Esophagus squamous epithelium (tissue), 5 donors: ENCODE results near the gene B3GALT5. TPM values are rescaled to one million over a fixed set of nuclear protein-coding genes. Genes with fewer than 3 reads are reported as not detected.

Source experiments
- DNase-seq: peaks from one replicate; lab custom pipeline; 2025; lab: John Stamatoyannopoulos, UW
- H3K27ac ChIP-seq, 4 donors: fragments of 200-600 bp; sonication (generic); one replicate each; pipeline ENCODE4 v1.5.1; 2016 to 2019; ENCODE audit warnings: mild to moderate bottlenecking in 1 of 4
- H3K27me3 ChIP-seq, 4 donors: fragments of 200-600 bp; sonication (generic); 1 replicate in 3 of 4; 2 replicates in 1 of 4; pipeline versions ENCODE4 v1.5.1 to v1.6.0; 2017 to 2021; ENCODE audit warnings: antibody characterized with exemption in 1 of 4
- H3K36me3 ChIP-seq, 3 donors: fragments of 200-600 bp; sonication (generic); one replicate each; pipeline ENCODE4 v1.5.1; 2016 to 2019
- H3K4me1 ChIP-seq, 3 donors: fragments of 200-600 bp; sonication (generic); one replicate each; pipeline ENCODE4 v1.5.1; 2017 to 2019
- H3K4me3 ChIP-seq, 4 donors: fragments of 200-600 bp; sonication (generic); 1 replicate in 3 of 4; 2 replicates in 1 of 4; pipeline ENCODE4 v1.5.1; 2016 to 2019; ENCODE audit warnings: mild to moderate bottlenecking in 2 of 4, moderate library complexity in 1 of 4
- H3K9me3 ChIP-seq, 3 donors: fragments of 200-600 bp; sonication (generic); one replicate each; pipeline ENCODE4 v1.5.1; 2016 to 2019
- CTCF ChIP-seq, 6 experiments: fragments of 450-650 bp in 4 of 6; fragments of 200-600 bp in 2 of 6; sonication (generic) in 2 of 6; IDR thresholded peaks; one replicate each; pipeline ENCODE4 v1.5.1; 2016 to 2019; ENCODE audit warnings: antibody characterized with exemption in 6 of 6, mild to moderate bottlenecking in 4 of 6, moderate library complexity in 4 of 6
- POLR2A ChIP-seq, 4 donors: fragments of 450-650 bp; IDR thresholded peaks; one replicate each; pipeline ENCODE4 v1.6.1; 2017; ENCODE audit warnings: antibody characterized with exemption in 4 of 4, mild to moderate bottlenecking in 4 of 4, moderate library complexity in 3 of 4
- WGBS, 2 donors: methylation state at CpG; one replicate each; pipeline ENCODE4 v1.1.5; 2018; 5-methylcytosine and 5-hydroxymethylcytosine counted together
- intact Hi-C: fragments of 100-400 bp; cut with DNase I; formaldehyde crosslinking; loops from one replicate; pipeline ENCODE4 v1.15.0; 2022
- total RNA-seq, 4 donors: library from RNA; depleted of rRNA; stranded (reverse); fragments of >200 nt; gene quantifications; one replicate each; pipeline ENCODE4 v1.1.0, GENCODE V29; 2016
- donor health status: DM: yes; HTN: yes; CAD: no.

B3GALT5 gene
- total RNA-seq, 4 donors from 2014 or later = 0.19 to 2.6 (median 0.64) TPM

- no peaks in the 10 kb centered on the region for H3K4me1 ChIP-seq
- H3K9me3 ChIP-seq = no peaks in the 10 kb centered on the region
- no peak overlapping the region for H3K4me3 ChIP-seq
- DNase-seq = no peak
- 83 to 96% methylated on average over 9 of the region's 9 CpGs for WGBS, 2 donors
- H3K27me3 ChIP-seq = peaks cover 0 to 18% (median 0%) of the 10 kb centered on the region in 4 donors
- intact Hi-C loops = no loop called here
- TF ChIP-seq POLR2A (IDR thresholded peaks at IDR 0.05) (no peak), CTCF (IDR thresholded peaks at IDR 0.05) (no peak)
- H3K36me3 ChIP-seq = no peaks in the 10 kb centered on the region
- H3K27ac ChIP-seq = no peak overlapping the region
Measured at GRCh38 chr21:39668369-39668768, 55.6 kb downstream of the B3GALT5 start.

DNA sequence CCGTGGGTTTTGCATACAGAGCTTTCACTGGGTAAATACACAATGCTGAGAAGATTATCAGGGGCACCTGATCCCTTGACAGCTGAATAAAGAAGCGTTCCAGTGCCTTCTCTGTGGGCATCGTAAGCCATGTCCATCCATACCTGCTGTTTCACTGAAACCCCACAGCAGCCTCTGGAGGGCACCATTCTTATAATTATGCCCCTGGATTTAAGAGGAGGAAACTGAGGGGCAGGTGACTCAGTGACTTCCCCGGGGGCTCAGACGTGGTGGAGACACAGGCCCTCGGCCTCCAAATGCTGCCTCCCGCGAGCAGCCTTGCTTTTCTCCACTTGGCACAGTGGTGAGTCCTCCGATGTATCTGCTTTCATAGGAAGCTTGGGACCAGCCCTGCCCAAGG lies 56.7 kb downstream of the B3GALT5 start:
- H3K4me1 ChIP-seq = no peaks in the 10 kb centered on the region
- 69 to 73% methylated on average over 9 of the region's 9 CpGs for WGBS, 2 donors
- intact Hi-C loops = no loop called here
- no peak for TF ChIP-seq POLR2A (IDR thresholded peaks at IDR 0.05)
- TF ChIP-seq CTCF (IDR thresholded peaks at IDR 0.05) = no peak
- H3K27me3 ChIP-seq = peaks cover 0 to 22% (median 0%) of the 10 kb centered on the region in 4 donors
- no peak overlapping the region for H3K4me3 ChIP-seq
- no peaks in the 10 kb centered on the region for H3K9me3 ChIP-seq
- H3K27ac ChIP-seq = no peak overlapping the region
- DNase-seq = no peak
- H3K36me3 ChIP-seq = no peaks in the 10 kb centered on the region

- no peaks in the 10 kb centered on the region for H3K4me1 ChIP-seq
- intact Hi-C loops = no loop called here
- no peak for DNase-seq
- WGBS, 2 donors = 73 to 76% methylated on average over 5 to 8 of the region's 8 CpGs
- no peak for TF ChIP-seq CTCF (IDR thresholded peaks at IDR 0.05)
- no peaks in the 10 kb centered on the region for H3K36me3 ChIP-seq
- H3K27ac ChIP-seq = no peak overlapping the region
- H3K27me3 ChIP-seq = peaks cover 0 to 22% (median 0%) of the 10 kb centered on the region in 4 donors
- H3K4me3 ChIP-seq = no peak overlapping the region
- no peaks in the 10 kb centered on the region for H3K9me3 ChIP-seq
Measured at GRCh38 chr21:39669976-39670661, 57.4 kb downstream of the B3GALT5 start.

GRCh38 chr21:39670701-39671100 lies 58.0 kb downstream of the B3GALT5 start:
- H3K27ac ChIP-seq = no peak overlapping the region

More at GRCh38 chr21:39670701-39671100, 58.0 kb downstream of the B3GALT5 start:
- intact Hi-C loops = no loop called here
- Histone ChIP-seq H3K27me3 (peaks cover 0 to 22% (median 0%) of the 10 kb centered on the region in 4 donors), H3K36me3 (no peaks in the 10 kb centered on the region), H3K9me3 (no peaks in the 10 kb centered on the region), H3K4me3 (no peak overlapping the region), H3K4me1 (peaks cover 0 to 5% (median 0%) of the 10 kb centered on the region in 3 donors)
- DNase-seq = no peak
- no peak for TF ChIP-seq CTCF (IDR thresholded peaks at IDR 0.05)
- TF ChIP-seq POLR2A (IDR thresholded peaks at IDR 0.05) = no peak
- 37 to 53% methylated on average over 2 of the region's 2 CpGs for WGBS, 2 donors
